Lower leg skin (tissue), 3 donors: Measurements from ENCODE around the gene IST1.

Experiments
- CTCF ChIP-seq, 3 donors: fragments of 450-650 bp; IDR thresholded peaks; one replicate each; pipeline ENCODE4 v1.5.1; 2016; ENCODE audit warnings: antibody characterized with exemption in 3 of 3, mild to moderate bottlenecking in 3 of 3, moderate library complexity in 2 of 3
- POLR2A ChIP-seq, 2 donors: fragments of 450-650 bp; IDR thresholded peaks; one replicate each; pipeline ENCODE4 v1.6.1; 2016 to 2017; ENCODE audit warnings: antibody characterized with exemption in 2 of 2, mild to moderate bottlenecking in 1 of 2, moderate library complexity in 1 of 2

- no peak for TF ChIP-seq CTCF (IDR thresholded peaks at IDR 0.05)
- no peak for TF ChIP-seq POLR2A (IDR thresholded peaks at IDR 0.05)
Observed at GRCh38 chr16:71963125-71963875, 68.0 kb downstream of the IST1 start.
